Measurements from ENCODE around the gene SSRP1.

SSRP1 gene

DNA sequence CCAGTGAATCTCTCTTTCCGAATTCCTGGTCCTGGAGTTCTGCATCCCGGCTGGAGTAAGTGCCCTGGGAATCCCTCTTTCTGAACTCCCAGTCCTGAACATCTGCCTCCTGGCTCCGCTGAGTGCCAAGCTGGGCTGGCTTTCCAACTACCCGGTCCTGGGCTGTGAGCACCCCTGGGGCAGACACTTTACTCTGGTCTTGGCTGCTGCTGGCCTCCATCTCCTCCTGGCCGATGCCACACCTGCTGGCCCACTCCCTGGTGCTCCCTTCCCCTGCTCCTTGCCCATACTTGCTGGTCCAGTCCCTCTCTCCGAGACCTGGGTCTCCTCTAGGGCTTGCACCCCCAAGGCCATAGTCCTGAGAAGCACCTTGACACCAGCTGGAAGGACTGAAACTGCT, 25.6 kb downstream of the SSRP1 start:
- no peak for TF ChIP-seq POLR2A (IDR thresholded peaks at IDR 0.05; ENCODE audit: low read depth, low read length)
- DNase-seq (ENCODE audit: insufficient read length, low spot score) (no peak), FAIRE-seq (no peak)

DNA sequence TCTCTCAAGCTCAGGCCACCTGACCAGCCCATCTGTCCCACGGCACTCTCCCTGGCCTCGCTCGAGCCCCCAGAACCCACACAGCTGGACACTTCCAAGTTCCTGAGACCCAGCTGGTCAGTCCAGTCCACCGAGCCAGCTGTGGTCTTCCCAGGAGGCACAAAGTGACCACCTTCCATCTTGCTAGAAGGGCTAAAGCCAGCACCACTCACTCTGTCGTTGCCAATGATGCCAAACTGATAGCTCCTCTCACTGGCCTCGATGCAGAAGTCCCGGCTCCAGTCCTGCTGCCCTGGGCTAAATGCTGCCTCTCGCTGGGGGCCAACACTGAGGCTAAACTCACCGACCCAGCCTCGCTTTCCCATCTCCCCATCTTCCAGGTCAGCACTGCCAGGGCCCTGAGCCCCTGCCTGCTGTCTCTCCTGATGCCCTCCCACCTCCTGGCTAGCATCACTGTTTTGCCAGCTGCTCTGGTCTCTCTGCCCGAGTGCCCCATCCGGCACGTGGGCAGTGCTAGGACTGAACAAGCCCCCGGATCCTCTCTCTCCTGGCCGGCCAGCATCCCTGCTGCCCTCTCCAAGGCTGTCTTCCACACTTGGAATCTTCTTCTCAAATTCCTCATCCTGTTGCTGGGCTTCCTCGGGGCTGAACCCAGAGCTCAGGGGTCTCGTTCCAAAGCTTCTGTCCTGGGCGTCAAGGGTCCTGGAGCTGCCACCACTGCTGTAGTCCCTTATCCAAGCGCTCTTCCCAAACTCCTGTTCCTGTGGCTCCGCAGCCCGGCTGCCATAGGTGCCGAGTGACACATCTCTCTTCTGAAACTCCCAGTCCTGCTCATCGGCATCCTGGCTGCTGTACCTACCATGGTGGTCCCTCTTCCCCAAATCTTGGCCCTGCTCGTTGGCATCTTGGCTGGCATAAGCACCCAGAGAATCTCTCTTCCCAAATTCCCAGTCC, 26.3 kb downstream of the SSRP1 start:
- FAIRE-seq: no peak
- no peak for TF ChIP-seq POLR2A (IDR thresholded peaks at IDR 0.05; ENCODE audit: low read depth, low read length)

DNA sequence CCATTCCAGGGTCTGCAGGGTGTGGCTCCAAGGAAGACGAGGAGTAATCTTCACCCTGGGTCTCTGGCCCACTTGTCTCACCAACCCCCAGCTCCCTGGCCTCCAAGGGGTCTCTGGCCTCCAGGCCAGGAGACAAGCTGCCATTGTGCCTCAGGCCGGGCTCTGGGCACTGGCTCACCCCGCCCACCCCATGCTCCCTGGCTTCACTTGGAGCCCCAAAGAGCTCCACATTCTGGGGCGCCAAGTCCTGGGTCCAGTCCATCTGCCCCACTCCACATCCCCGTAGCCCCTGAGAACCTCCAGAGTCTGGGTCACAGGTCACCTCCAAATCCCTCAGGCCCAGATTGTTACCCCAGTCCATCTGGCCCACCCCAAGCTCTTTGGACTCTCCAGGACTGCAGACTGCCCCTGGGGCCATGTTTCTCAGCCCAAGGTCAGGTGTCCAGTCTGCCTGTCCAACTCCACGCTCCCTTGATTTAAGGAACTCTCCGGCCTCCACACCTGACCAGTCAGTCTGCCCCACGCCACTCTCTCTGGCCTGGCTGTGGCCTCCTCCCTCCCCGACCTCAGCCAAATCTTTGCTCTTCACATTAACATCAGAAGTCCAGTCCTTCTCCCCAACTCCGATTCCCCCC, 27.1 kb downstream of the SSRP1 start:
- DNase-seq (ENCODE audit: insufficient read length, low spot score) (no peak), FAIRE-seq (no peak)
- TF ChIP-seq POLR2A (IDR thresholded peaks at IDR 0.05; ENCODE audit: low read depth, low read length): no peak

More for the DNA sequence above, 26.3 kb downstream of the SSRP1 start:
- no peak for DNase-seq (ENCODE audit: insufficient read length, low spot score)

DNA sequence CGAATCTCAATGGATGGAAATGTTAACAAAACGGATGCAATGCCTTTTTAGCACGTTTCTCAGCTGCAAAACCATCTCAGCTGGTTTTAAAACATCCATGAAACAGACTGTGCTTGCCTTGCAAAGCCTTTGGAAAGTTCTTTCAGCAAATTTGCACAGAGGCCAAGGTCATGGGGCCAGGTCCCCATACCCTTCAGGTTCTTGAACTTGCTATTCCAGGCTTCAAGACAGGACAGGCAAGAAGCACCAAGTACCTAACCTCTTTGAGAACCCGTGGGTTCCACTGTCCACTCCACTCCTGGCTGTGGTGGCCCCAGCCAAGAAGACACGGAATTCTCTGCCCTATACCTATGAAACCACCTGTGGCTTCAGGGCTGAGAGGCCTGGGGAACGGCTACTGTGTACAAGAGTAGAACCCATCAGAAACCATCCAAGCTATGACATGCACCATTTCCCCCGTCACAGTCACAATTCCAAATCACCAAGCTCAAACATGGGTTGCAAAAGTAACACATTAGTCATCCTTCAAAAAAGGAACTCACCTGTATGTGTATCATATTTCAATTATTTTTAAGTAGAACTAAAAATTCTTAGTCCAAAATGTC, 27.9 kb downstream of the SSRP1 start:
- TF ChIP-seq POLR2A (IDR thresholded peaks at IDR 0.05; ENCODE audit: low read depth, low read length): no peak
- DNase-seq (ENCODE audit: insufficient read length, low spot score): no peak
- FAIRE-seq: no peak

DNA sequence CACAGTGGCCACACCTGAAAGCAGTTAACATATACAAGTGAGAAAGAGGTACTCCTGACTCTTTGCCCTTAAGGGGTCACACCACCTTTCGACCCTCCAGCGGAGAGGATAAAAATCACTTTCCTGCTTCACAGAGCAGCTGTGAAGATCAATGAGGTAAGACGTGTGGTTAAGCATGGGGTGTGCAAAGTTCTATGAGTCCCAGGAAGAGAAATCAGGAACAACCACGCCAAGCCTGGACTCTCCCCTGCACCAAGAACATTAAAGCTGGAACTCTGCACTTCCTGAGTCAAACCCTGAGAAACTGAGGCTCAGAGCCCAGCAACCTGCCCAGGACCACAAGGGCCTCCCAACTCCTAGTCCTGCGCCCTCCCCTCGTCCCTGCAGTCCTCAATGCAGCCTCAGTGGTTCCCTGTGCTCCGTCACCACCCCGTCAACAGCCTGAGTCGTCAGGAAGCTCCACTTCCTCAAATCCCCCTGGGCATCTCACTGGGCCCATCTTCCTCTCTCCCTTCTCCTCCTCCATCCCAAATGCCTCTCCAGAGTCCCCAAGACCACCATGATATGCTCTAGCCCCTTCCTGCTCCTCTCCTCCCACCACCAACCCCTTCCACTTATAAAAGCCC, 28.6 kb downstream of the SSRP1 start:
- FAIRE-seq (no peak), DNase-seq (ENCODE audit: insufficient read length, low spot score) (no peak)

DNA sequence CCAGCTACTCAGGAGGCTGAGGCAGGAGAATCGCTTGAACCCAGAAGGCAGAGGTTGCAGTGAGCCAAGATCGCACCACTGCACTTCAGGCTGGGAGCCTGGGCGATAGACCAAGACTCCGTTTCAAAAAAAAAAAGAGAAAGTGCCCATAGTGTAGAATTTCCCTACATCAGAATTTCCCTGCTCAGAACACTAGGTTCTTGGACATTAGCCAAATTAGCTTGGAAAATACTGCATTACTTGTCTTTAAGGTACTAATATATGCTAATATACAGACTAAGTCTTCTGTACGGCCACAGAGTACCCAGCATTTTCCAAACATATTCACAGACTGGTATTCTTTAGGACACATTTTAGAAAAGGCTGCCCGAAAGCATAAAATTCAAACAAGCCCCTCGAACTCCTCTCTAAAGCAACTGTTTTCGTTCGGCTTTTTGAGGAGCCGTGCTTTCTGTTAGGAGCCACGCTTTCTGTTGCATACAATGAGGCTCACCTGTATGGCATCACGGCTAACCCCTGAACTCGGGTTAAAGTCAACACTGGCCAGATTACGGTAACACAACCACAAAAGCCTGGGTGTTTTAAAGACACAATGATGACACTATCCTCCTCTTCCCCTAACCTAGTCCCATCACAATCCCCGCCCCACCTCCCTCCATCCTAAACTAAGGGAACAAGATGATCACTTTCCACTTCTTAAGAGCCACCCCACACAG, 29.4 kb downstream of the SSRP1 start:
- DNase-seq (ENCODE audit: insufficient read length, low spot score) (no peak), FAIRE-seq (no peak)
- no peak for TF ChIP-seq POLR2A (IDR thresholded peaks at IDR 0.05; ENCODE audit: low read depth, low read length)

More for the DNA sequence above, 28.6 kb downstream of the SSRP1 start:
- no peak for TF ChIP-seq POLR2A (IDR thresholded peaks at IDR 0.05; ENCODE audit: low read depth, low read length)

DNA sequence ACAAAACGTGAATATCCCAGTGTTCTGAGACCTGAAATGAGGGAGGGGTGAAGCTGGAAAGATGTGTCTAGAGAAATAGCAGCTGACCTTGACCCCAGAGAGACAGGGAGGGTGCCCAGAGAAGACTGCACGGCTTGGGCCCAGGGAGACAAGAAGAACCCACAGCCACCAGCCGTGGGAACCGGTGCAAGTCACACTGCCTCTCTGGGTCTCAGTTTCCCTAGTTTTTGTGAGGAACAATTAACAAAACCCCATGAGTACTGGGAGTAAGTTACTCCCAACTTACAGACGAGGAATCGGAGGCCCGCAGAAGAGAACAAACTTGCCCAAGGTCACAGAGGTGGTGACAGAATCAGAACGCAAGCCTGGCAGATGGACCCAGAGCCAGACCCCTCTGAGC, 30.2 kb downstream of the SSRP1 start:
- DNase-seq (ENCODE audit: insufficient read length, low spot score) (no peak), FAIRE-seq (no peak)
- no peak for TF ChIP-seq POLR2A (IDR thresholded peaks at IDR 0.05; ENCODE audit: low read depth, low read length)

DNA sequence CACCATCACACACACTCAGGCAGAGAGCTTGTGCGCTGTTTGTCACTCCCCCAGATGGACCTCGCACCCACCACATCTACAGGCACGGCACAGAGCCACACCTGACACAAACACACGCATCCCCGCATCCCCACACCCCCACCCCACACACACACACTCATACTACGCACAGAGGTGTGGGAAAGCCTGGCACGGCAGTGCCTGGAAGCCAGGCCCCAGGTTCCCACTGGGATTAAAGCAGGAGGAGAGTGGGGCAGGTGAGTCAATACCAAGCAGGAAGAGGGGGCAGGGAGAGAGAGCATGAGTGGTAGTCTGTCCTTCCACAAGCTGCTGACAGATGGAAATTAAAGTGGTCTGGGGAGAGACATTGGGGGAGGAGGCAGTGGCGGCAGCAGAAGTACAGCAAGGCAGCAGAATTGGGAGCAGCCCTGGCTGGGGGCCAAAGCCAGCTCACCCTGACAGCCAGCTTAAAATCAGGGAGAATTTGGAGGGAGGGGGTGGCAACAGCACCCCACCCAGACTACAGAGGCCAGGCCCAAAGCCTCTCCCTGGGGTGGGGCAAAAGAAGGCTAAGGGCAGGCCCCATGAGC, 31.6 kb downstream of the SSRP1 start:
- no peak for TF ChIP-seq POLR2A (IDR thresholded peaks at IDR 0.05; ENCODE audit: low read depth, low read length)
- DNase-seq (ENCODE audit: insufficient read length, low spot score) (no peak), FAIRE-seq (no peak)

DNA sequence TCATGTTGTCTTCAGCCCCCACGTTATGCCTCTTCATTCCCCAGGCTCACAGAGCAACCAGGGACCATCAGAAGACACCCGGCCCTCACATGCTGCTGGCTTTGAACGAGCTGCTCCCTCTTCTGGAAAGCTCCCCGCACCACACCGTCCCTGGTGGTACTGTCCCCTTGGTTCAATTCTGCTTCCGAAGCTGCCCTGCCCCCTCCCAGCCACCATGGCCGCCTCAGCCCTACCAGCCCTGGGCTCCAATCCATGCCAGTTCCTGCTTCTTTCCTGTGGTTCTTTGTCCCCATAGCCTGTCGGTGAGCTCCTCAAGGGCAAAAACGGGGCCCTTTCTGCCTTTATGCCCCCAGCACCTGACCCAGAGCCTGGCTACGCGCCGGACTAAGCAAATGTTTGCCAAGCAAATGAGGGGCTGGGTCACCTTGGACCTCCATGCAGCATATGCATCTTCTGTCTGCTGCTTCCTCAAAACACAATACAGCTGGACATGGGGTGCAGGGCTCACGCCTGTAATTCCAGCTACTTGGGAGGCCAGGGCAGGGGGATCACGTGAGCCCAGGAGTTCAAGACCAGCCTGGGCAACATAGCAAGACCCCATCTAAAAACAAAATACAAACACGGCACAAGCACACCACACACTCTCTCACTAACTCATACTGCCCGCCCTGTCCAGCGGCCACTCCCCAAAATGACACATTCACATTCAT, 32.3 kb downstream of the SSRP1 start:
- no peak for DNase-seq (ENCODE audit: insufficient read length, low spot score)
- FAIRE-seq: no peak
- TF ChIP-seq POLR2A (IDR thresholded peaks at IDR 0.05; ENCODE audit: low read depth, low read length): no peak

DNA sequence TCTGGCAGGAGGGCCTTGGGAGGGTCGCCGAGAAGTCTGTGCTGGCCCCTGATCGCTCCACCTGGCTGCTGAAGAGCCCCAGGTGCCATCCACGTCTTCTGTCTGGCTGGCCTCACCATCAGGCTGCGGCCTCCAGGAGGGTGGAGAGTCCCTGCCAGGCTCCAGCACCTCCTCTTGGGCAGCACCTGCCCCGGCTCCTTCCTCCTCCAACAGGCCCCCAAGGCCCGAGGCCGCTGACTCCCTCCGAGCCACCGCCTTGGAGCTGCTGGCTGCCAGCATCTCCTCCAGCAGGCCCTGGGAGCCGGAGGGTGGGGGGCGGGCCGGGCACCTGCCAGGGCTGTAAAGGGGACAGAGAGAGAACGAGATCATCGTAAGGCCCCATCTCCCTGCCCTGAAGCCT, 33.2 kb downstream of the SSRP1 start:
- FAIRE-seq (no peak), DNase-seq (ENCODE audit: insufficient read length, low spot score) (no peak)
- TF ChIP-seq POLR2A (IDR thresholded peaks at IDR 0.05; ENCODE audit: low read depth, low read length): no peak

DNA sequence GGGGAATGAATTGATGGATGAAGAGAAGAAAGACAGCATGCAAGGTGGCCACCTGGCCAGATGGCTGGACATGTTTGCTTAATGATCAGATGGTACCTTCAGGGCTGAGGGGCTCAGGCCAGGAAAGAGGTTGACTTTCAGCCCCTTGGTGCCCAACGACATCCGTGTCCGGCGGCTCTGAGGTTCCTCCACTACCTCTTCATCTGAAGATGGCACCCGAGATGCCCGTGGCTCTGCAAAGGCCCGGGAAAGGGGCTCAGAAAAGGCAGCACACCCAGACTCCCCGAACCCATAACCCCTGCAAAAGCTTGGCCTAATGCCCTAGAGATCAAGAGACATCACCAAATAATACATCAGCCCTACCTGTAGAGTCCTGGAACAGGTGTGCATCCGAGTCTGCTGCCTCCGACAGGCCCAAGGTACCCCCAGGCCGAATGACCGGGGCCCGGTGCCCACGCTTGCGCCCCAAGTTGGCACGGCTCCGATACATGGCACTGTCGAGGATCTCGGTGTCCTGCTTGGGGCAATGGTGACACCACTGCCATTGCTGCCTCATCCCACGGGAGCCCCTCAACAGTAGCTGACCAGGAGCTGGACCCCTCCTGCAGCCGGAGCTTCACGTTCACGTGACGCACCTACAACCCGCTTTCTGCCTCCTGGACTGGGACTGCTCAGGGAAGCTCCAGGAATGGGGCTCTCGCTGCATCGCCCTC, 33.8 kb downstream of the SSRP1 start:
- TF ChIP-seq POLR2A (IDR thresholded peaks at IDR 0.05; ENCODE audit: low read depth, low read length): no peak
- DNase-seq (ENCODE audit: insufficient read length, low spot score): no peak
- no peak for FAIRE-seq

DNA sequence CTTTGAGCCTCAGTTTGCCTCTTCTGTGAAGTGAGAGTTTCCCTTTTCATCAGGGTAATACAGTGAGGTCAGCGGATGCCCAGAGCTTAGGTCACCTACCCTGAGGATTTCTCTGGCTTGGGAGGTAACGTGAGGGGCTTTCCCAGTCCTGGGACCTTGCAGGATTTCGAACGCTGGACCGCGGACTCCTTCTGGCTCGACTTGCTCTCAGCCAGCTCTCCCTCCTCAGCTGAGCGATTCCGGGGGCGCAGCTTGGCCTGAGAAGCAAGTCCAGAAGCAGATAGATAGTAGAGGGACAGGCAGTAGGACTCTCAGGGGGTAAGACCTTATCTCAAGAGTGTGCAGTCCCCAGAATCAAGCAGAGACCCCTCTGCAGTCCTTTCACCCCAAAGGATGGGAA, 34.9 kb downstream of the SSRP1 start:
- no peak for DNase-seq (ENCODE audit: insufficient read length, low spot score)
- no peak for TF ChIP-seq POLR2A (IDR thresholded peaks at IDR 0.05; ENCODE audit: low read depth, low read length)
- no peak for FAIRE-seq
